Esophagus muscularis mucosa (tissue), 3 donors: ENCODE results near the gene C5orf22.

Experiments used
- POLR2AphosphoS5 ChIP-seq, 2 donors: sonication (generic); formaldehyde crosslinking; IDR thresholded peaks; one replicate each; pipeline ENCODE4 v1.6.1; 2017; ENCODE audit warnings: antibody characterized with exemption in 2 of 2
- TF ChIP-seq, protein P1 (sequence below), 3 experiments: fragments of 200-600 bp in 2 of 3; fragments of 450-650 bp in 1 of 3; sonication (generic) in 2 of 3; IDR thresholded peaks; one replicate each; pipeline ENCODE4 v1.5.1; 2017 to 2019; ENCODE audit warnings: antibody characterized with exemption in 3 of 3, mild to moderate bottlenecking in 2 of 3, moderate library complexity in 1 of 3

GRCh38 chr5:31553863-31554262, 21.8 kb downstream of the C5orf22 start:
- TF ChIP-seq, protein P1, sequence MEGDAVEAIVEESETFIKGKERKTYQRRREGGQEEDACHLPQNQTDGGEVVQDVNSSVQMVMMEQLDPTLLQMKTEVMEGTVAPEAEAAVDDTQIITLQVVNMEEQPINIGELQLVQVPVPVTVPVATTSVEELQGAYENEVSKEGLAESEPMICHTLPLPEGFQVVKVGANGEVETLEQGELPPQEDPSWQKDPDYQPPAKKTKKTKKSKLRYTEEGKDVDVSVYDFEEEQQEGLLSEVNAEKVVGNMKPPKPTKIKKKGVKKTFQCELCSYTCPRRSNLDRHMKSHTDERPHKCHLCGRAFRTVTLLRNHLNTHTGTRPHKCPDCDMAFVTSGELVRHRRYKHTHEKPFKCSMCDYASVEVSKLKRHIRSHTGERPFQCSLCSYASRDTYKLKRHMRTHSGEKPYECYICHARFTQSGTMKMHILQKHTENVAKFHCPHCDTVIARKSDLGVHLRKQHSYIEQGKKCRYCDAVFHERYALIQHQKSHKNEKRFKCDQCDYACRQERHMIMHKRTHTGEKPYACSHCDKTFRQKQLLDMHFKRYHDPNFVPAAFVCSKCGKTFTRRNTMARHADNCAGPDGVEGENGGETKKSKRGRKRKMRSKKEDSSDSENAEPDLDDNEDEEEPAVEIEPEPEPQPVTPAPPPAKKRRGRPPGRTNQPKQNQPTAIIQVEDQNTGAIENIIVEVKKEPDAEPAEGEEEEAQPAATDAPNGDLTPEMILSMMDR (IDR thresholded peaks at IDR 0.05) = no peak
- TF ChIP-seq POLR2AphosphoS5 (IDR thresholded peaks at IDR 0.05) = no peak
